ENCODE measurements around the gene GPR39.

Gene GPR39

DNA sequence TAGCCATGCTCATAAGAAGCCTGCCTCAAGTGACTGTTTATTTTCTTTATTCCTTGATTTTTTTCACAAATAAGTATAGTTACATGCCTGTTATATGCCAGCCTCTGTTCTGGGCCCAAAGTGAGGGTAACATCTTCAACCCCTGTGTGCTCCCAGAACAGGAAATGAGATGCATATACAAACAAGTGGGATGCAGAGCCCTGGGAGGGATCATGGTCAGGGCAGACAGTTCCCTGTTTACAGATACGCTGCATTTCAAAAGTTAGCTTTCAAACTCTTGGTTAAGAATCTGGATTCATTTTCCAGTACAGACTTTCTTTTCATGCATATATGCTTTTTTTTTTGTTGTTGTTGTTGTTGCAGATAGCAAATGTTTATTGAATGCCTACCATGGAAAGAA is 24.4 kb downstream of the GPR39 start:
- in situ Hi-C loops (cut with MboI; ENCODE audit: low sequenced_read_pairs): no loop called here

DNA sequence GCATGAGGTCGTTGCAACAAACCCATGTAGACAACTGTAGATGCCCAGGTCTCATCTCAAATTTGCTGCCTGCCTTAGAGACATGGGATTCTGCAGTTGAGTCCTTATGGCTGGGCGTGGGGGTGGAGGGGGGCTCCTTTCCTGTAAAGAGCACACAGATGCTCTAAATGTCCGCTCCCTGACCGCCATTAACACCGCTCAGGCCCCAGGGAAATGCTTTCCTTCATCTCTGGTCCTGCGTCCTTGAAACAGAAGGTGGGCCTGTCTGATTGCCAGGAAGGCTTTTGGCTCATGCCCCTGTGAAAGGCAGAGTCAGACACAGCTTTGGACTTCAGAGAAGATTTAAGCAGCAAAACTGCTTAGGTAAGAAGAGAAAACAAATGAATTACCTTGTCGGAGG is 25.7 kb downstream of the GPR39 start:
- in situ Hi-C loops (cut with MboI; ENCODE audit: low sequenced_read_pairs): no loop called here

DNA sequence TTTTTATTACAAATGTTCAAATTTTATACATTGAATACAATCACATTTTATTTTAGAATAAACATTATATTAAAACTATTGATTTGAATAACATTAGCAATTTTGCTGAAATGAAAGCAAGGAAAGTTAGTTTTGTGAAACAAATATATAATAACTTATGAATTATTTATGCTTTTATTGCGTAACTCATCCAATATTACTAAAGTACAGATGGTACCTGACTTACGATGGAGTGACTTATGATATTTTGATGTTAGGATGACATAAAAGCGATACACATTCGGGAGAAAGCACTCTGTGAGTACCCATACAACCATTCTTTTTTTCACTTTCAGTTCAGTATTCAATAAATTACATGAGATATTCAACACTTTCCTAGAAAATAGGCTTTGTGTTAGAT is 26.5 kb downstream of the GPR39 start:
- in situ Hi-C loops (cut with MboI; ENCODE audit: low sequenced_read_pairs): no loop called here

DNA sequence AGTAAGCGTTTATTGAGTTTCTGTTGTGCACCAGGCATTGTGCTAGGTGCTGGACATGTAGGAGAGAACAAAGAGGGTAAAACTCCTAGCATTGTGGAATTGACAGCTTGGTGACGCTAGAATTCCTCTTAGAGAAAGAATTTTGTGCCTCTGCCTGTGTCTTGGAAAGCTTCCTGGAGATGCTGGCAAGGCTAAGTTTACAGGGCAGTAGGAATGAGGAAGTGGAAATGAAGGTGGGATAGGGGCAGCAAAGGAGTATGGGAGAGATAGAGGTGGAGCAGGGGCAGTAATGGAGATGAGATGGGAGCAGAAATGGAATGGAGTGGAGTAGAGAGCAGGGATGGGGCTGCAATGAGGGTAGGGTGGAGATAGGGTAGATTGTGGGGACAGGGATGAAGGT is 29.8 kb downstream of the GPR39 start:
- in situ Hi-C loops (cut with MboI; ENCODE audit: low sequenced_read_pairs): no loop called here

DNA sequence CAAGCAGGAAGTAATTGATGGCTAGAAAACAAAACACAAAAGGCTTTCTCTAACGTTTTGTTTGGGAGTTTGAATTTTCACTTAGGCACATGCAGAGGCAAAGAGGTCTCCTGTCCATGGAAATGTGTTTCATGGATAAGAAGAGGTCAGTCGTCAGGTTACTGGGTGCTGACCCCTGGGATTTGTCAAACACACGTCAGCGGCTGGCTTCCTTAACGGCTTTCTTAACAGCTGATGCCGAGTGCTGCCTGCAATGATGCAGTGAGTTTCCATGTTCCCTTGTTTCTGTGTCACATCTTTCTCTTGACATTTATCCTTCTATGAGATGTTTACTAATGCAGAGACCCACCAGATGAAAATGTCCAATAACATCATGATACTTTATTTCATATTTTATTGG is 31.7 kb downstream of the GPR39 start:
- in situ Hi-C loops (cut with MboI; ENCODE audit: low sequenced_read_pairs): no loop called here

DNA sequence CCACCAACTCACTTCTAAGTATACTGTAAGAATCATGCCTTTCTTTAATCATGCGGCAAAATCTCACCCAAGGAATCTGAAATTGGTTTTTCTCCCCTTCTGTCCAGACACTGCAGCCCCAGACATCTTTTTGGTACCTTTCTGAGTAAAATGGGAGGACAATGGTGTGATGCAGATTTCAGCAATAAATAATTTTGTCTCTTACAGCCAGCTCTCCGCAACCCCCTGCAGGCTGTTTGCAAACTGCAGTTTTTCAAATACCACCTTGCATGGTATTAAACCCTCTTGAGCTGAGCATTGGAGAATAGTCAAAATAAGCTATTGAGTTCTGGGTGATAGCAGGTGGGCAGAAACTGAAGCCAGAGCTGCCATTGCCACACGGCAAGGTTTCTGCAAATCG is 32.2 kb downstream of the GPR39 start:
- in situ Hi-C loops (cut with MboI; ENCODE audit: low sequenced_read_pairs): no loop called here

DNA sequence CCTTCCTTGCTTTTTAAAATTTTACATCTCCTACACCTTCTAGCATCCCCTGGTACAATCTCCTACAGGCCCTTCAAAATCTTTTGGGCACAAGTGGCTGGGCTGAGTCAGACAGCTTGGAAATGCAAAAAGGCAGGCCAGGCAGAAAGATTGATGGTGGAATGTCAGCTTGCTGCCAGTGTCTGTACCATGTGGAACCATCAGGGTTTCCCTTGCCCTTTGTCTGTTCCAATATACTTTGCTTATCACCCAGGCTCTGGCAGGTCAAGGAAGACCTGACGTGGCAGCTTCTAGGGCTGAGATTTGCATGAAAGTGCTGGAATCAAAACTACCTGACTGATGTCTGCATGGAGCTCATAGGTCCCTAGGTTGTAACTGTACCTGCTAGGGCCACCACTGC is 33.3 kb downstream of the GPR39 start:
- in situ Hi-C loops (cut with MboI; ENCODE audit: low sequenced_read_pairs): no loop called here

DNA sequence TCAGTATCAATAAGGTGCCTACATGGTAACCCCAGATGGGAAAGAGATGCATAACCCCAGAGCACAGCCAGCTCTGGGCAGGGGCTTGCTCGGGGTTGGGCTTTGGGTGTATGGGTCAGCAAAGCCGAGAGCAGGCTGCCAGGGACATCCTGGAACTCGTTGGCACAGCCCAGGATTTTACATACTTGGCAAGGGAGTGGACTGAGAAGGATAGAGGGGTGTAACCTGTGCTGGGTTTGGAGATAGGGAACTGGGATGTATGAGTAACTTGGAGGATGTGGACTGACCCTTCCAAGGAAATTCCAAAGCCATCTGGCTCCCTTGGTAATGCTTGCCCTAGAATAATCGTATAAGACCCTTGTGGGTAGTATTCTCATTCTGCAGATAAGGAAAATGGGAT is 44.2 kb downstream of the GPR39 start:
- in situ Hi-C loops (cut with MboI; ENCODE audit: low sequenced_read_pairs): no loop called here

DNA sequence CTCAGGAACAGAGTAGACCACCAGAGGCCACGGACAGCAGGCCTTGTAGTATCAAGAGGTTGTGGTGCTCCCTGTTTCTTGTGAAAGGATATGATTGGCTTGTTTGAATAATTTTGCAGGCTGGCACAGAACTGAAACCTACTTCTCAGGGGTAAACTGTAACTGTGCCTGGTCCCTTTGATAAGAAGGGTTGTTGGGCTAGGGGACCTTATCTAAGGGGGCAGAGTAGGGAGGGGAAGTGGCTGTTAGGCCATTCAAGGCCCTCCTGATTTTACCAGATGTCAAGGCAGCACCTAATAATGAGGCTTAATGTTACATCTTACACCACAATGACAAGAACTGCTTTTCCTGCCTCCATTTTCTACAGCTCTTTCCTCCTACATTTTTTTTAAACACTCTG is 45.6 kb downstream of the GPR39 start:
- in situ Hi-C loops (cut with MboI; ENCODE audit: low sequenced_read_pairs): no loop called here

DNA sequence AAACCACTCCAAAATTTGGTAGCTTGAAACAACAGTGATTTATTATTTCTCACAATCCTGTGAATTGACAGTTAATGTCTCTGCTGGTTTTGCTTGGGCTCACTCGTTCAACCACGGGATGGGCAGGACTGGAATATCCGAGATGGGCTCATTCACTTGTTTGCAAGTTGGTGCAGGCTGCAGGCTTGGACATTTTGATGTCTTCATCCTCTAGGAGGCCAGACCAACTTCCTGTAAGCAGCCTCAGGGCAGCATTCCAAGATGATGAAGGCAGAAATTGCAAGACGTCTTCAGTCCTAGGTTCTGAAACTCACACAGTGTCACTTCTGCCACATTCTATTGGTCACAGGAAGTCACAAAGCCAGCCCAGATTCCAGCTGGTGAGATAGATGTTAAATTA is 47.1 kb downstream of the GPR39 start:
- in situ Hi-C loops (cut with MboI; ENCODE audit: low sequenced_read_pairs): no loop called here

DNA sequence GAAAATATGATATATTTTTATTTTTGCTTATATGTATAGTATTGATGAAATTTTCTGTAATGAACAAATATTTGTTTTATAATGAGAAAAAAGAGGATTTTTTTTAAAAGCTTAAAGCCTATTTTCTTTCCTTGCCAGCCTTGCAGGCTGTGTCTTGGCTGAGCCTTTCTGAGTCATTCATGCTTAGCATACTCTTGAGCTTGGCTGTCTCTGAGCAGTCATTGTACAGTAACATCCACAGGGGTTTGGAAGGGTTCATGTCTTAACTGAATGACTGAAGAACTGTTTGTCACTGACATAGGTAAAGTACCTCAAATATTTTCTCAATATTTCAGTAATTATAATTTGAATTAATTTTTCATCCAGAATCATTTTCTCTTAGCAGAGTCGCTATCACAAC is 49.3 kb downstream of the GPR39 start:
- in situ Hi-C loops (cut with MboI; ENCODE audit: low sequenced_read_pairs): no loop called here

DNA sequence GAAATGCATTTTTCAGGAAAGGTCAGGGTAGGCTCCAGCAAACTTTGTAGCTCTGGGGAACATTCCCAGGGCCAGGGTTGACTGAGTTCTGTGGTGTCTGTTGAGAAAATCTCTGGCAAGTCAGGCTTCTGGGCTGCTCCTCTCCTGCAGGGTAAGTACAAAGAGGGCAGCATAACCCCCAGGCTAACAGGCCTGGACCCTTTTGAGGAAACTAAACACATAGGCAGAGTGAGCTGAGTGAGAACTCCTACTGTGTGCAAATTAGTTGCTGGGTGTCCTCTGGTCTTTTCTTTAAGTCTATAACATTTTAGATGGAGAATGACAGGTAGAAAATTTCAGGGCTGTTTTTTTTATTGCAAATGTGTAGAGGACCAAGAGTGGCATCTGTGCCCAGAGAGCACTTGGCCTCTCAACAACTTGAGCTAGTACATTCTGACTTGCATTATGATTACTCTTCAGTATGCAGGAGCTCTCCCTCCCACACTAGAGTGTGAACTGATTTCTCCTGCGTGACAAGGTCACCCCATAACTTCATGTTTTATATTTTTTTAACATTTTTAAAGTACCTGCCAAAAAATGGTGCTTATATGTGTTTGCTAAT is 49.9 kb downstream of the GPR39 start:
- in situ Hi-C loops (cut with MboI; ENCODE audit: low sequenced_read_pairs): no loop called here

DNA sequence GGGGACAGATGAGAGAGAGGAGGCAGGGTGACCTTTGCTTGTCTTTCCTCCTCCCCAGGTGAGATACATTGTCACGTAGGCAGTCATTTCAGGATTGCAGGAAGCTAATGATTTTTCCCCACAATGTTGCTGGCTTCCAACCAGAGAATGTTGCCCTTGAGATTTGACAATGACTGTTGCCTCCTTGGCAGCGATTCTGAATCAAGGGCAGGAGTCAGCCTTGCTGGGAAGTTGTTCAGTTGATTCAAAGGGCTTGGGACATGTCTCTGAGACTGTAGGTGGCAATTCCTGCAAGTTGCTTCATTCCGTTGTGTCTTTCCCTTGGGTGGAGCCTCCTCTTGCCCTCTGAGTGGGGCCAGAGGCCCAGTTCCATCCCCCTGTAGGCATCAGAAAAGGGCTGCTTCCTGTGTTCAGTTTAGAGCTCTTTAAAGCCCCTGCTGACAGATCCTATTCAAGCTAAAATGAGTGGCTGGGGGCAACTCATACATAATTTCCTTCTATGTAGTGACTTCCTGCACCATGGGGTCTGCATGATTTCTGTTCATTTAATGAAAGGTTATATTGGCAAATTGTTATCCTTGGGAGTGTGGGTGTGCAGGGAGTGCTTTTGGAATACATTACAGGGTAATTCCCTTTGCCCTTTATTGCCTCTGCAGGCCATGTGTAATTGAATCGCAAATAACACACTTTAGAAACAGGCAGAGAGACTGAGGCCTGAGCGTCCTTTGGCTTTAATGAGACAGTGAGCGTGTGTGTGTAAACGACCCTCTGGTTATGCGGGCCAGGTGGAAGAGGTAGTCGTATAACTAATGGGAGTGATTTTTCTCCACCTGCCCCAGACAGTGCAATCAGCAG is 52.4 kb downstream of the GPR39 start:
- in situ Hi-C loops (cut with MboI; ENCODE audit: low sequenced_read_pairs): no loop called here

DNA sequence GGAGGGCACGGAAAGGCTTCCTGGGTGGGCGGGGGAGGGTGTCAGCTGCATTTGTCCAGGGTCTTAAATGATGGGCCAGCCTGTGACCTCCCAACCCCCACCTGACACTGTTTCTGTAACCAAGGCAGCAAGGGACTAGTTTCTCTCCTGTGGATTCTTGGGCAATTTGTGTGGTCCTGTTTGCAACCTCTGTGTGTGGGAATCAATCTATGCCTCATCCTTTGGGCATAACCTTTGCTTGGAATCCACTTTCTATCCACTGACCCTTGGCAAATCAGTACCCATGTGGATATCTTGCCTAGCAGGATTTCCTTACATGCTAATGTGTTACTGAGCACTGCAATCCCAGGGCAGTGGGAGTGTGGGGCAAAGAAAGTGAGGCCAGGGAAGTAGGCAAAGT is 54.1 kb downstream of the GPR39 start:
- in situ Hi-C loops (cut with MboI; ENCODE audit: low sequenced_read_pairs): no loop called here

DNA sequence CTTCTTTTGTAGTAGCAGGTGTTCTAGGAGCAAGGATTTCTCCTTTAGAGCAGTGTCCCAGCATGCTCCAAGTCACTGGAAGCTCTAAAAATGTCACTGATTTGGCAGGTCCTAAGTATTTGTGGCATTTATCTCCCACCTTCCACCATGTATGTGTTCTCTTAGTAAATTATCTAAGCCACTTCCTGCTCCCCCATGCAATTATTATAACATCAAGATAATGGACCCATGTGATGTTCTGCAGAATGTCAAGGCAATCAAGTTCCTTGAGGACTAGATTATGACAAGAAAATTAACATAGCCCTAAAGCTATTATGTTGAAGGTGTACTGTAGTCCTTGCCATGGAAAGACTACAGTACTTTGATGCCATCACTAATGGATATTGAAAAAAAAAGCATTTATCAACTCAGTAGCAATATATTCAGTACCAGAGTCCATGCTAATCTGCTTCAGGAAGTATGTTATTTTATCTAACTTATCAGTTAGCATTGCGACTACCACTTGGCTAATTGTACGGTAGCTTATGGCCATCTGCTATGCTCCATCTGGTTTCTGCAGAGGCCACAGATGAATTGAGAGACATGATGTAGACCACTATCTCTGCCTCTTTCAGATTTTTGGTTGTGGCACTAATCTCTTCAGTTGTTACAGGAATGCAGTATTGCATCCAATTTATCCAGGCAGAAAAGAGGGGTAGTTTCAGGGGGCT is 56.7 kb downstream of the GPR39 start:
- in situ Hi-C loops (cut with MboI; ENCODE audit: low sequenced_read_pairs): no loop called here

DNA sequence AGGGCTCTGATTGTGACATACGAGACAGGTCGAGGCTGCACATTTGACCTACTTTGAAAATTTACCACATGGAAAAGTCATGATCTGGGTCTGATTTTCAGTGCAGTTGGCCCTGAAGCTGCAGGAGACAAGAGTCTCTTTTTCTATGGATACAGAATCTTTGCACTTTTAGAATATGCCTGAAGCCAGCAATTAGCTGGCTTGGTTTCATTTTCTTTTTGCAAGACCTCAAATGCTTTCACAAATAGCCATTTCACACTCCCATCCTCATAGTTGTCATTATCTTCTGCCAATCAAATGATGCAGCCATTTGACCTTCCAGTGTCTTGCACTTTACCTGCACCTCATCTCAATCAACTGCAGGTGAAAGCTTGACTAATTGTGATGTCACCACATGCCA is 59.0 kb downstream of the GPR39 start:
- in situ Hi-C loops (cut with MboI; ENCODE audit: low sequenced_read_pairs): no loop called here

DNA sequence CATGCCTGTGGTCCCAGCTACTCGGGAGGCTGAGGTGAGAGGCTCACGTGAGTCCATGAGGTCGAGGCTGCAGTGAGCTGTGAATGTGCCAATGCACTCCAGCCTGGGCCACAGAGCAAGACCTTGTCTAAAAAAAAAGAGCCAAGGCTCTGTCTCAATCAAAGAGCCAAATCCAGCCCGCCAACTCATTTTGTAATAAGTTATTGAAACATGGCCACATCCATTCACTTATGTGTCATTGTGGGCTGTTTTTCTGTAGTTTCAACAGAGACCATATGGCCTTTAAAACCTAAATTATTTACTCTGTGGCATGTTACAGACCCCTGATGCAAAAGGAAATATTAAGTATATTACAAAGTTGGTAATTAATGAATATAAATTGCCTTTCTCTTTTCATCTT is 60.8 kb downstream of the GPR39 start:
- in situ Hi-C loops (cut with MboI; ENCODE audit: low sequenced_read_pairs): no loop called here

DNA sequence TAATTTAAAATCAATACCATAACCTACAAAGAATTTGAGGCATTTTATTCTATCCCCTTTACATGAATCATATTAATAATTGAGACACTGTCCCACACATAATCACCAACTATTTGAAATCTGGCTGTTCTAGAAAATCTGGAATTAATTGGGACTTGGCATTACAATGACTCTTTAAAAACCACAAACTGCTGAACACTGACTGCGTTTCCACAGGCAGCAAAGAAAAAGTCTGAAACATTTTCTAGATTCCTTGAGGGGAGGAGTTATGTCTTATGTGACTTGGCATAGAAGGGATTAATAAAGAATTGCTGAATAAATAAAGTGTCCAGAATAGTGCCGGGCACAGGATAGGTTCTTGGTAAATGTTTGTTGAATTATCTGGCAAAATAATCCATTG is 61.4 kb downstream of the GPR39 start:
- in situ Hi-C loops (cut with MboI; ENCODE audit: low sequenced_read_pairs): no loop called here

DNA sequence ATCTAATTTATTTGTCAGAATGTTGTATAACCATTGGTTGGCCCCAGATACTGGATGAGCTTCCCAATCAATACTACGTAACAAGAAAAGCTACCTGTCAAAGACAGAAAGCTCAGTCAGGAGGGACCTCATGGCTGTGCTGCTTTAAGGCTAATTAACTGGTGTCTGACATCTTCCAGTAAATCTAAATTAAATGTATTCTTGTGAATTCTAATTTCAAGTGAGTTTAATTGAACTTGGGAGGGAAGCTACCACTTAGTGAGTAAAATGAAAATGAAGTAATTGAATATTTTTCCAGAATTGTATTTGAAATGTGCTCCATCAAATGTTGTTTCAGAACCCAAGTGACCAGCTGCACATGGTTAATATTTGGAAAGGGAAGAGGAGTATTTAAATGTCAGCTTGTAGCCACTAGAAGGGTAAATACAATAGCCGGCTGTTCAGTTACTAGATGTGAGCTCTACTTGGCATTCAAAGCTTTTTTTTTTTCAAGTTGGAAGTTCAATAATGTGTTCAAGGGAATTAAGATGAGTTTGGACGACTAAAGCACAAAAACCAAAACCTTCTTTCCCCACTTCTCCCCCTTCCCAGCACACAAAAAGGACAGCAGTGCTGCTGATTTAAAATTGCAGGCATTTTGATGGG is 62.0 kb downstream of the GPR39 start:
- in situ Hi-C loops (cut with MboI; ENCODE audit: low sequenced_read_pairs): no loop called here

DNA sequence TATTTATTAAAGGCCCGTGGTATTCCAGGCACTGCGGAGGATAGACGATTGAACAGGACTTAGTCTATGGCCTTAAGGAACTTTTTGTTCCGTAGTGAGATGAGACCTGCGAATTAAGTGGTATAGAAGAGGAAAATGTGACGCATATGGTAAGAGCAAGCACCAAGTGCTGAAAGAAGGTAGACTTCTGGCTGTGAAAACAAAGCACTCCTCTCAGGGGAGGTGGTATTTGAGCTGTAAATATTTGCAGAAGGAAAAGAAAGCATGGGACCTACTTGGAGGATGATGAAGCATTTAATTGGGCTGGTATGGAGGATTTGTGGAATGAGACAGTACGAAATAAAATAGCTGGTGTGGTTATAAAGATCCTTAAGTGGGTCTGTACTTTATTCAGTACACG is 62.5 kb downstream of the GPR39 start:
- in situ Hi-C loops (cut with MboI; ENCODE audit: low sequenced_read_pairs): no loop called here

DNA sequence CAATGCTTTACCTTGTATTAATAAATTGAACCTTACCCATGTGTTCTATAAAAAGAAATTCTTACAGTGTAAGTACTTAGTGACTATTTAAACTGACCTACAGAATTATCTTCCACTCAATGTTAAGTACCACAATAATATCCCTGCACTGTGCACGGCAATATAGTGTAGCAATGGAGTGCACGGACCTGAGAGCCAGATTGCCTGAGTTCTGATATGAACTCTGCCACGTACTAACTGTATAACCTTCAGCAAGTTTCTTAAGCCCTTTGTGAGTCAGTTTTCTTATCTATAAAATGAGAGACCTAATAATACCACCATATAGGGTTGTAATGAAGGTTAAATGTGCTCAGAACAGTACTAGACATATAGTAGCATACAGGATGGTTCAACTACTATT is 66.2 kb downstream of the GPR39 start:
- in situ Hi-C loops (cut with MboI; ENCODE audit: low sequenced_read_pairs): no loop called here

DNA sequence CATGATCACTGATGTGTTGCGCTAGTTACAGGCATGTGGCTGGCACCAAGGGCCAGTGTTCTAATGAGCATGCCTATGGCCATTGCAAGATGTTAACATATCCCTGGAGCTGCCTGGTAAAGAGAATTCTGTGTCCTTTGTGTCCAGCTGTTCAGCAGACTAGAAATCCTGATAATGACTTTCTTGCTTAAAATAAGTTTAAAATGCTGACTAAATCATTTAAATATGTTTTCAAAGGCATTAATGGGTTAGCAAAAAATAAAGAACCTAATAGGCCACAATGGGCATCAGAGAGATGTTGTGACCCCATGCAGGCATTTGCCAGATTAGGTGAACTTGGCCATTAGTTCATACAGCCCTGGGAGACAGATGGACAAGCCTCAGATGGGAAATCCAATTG is 67.5 kb downstream of the GPR39 start:
- in situ Hi-C loops (cut with MboI; ENCODE audit: low sequenced_read_pairs): no loop called here

Data from HL-60/S4 treated with phorbol 12-myristate 13-acetate at 8.2 ng/mL for 4 days and 3 days (cell line).